Hindlimb muscle (tissue), 1 donor: ENCODE measurements around the gene HSD17B13. TPM values are rescaled to one million over a fixed set of nuclear protein-coding genes. Genes with fewer than 3 reads are reported as not detected.
"Not testable (repeated sequence)": the region's sequence is repeated elsewhere in the genome, so short reads cannot be mapped to it uniquely, and the experiment has no call there.

Experiments used
- DNase-seq: peaks from one replicate; pipeline ENCODE4 v3.0.0-alpha.2; 2013
- polyA plus RNA-seq: library from polyadenylated mRNA; unstranded; fragments of 120-200 nt; gene quantifications from one replicate; pipeline ENCODE4 v1.2.1, GENCODE V29; 2013; ENCODE audit not compliant: insufficient read length

HSD17B13 gene
- polyA plus RNA-seq, 1 donor: not detected

- not testable (repeated sequence) for DNase-seq
Measured at GRCh38 chr4:87315000-87315399, 7.7 kb downstream of the HSD17B13 start.

- DNase-seq: no peak
Measured at GRCh38 chr4:87313756-87314155, 8.9 kb downstream of the HSD17B13 start.

- DNase-seq: no peak
Measured at GRCh38 chr4:87311684-87312083, 11.0 kb downstream of the HSD17B13 start.

- no peak for DNase-seq
Measured at GRCh38 chr4:87310691-87311335, 11.9 kb downstream of the HSD17B13 start.

GRCh38 chr4:87309625-87310024 lies 13.1 kb downstream of the HSD17B13 start:
- no peak for DNase-seq

- DNase-seq: no peak
Measured at GRCh38 chr4:87306056-87306455, 16.6 kb downstream of the HSD17B13 start.

GRCh38 chr4:87305562-87305961 lies 17.1 kb downstream of the HSD17B13 start:
- no peak for DNase-seq

- DNase-seq: no peak
Measured at GRCh38 chr4:87304745-87305432, 17.8 kb downstream of the HSD17B13 start.

- DNase-seq: no peak
Measured at GRCh38 chr4:87299898-87300297, 22.8 kb downstream of the HSD17B13 start.

GRCh38 chr4:87298362-87298761 lies 24.3 kb downstream of the HSD17B13 start:
- no peak for DNase-seq

- DNase-seq: not testable (repeated sequence)
Measured at GRCh38 chr4:87294911-87295310, 27.8 kb downstream of the HSD17B13 start.

GRCh38 chr4:87293889-87294288 lies 28.8 kb downstream of the HSD17B13 start:
- DNase-seq: not testable (repeated sequence)

GRCh38 chr4:87286970-87287369 lies 35.7 kb downstream of the HSD17B13 start:
- DNase-seq: no peak

- not testable (repeated sequence) for DNase-seq
Measured at GRCh38 chr4:87284268-87284667, 38.4 kb downstream of the HSD17B13 start.

- DNase-seq: no peak
Measured at GRCh38 chr4:87283151-87283550, 39.5 kb downstream of the HSD17B13 start.

GRCh38 chr4:87281603-87282002 lies 41.1 kb downstream of the HSD17B13 start:
- no peak for DNase-seq

GRCh38 chr4:87278335-87278794 lies 44.3 kb downstream of the HSD17B13 start:
- no peak for DNase-seq

GRCh38 chr4:87275311-87275710 lies 47.4 kb downstream of the HSD17B13 start:
- DNase-seq: no peak

GRCh38 chr4:87274803-87275202 lies 47.9 kb downstream of the HSD17B13 start:
- no peak for DNase-seq

- DNase-seq: no peak
Measured at GRCh38 chr4:87274327-87274726, 48.4 kb downstream of the HSD17B13 start.

- DNase-seq: no peak
Measured at GRCh38 chr4:87270825-87271224, 51.9 kb downstream of the HSD17B13 start.

GRCh38 chr4:87270144-87270543 lies 52.5 kb downstream of the HSD17B13 start:
- no peak for DNase-seq

GRCh38 chr4:87268411-87268810 lies 54.3 kb downstream of the HSD17B13 start:
- no peak for DNase-seq

GRCh38 chr4:87266986-87267385 lies 55.7 kb downstream of the HSD17B13 start:
- no peak for DNase-seq
